ENCODE data around the gene HOXB4.

The HOXB4 gene

DNA sequence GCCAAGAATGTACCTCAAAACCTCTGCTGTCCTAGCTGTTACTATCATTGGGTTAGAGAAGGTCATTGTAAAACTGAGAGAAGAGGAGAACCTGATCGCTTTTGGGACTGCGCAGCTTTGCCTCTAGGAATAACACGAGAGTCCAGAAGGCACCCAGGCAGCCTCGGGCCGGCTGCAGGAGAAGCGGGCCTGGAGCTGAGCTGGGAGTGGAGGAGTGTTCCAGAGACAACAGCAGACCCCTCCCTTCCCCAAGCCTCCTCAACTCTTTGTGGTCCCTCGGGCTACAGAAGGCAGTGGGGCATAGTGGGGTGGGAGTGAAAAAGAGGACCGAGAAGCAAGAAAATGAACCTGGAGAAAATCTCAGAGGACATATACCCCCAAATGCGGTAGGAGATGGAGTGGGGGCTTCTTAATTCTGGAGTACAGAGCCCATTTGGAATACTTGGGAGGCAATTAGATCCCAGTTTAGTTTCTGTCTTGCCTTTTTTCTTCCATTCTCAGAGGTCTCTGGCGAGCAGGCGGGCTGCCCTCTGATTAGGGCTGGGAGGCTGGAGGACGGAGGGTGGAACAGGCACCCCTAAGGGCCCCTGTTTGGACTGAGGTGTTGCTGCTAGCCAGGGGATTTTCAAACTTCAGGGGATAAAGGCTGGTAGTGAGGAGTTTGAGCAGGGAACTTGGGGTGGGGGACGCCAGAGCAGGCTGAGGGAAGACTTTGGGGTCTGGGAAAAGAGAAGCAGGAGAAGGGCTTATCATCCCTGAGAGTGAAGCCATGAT lies 19.9 kb downstream of the HOXB4 start:
- DNase-seq, result no peak

DNA sequence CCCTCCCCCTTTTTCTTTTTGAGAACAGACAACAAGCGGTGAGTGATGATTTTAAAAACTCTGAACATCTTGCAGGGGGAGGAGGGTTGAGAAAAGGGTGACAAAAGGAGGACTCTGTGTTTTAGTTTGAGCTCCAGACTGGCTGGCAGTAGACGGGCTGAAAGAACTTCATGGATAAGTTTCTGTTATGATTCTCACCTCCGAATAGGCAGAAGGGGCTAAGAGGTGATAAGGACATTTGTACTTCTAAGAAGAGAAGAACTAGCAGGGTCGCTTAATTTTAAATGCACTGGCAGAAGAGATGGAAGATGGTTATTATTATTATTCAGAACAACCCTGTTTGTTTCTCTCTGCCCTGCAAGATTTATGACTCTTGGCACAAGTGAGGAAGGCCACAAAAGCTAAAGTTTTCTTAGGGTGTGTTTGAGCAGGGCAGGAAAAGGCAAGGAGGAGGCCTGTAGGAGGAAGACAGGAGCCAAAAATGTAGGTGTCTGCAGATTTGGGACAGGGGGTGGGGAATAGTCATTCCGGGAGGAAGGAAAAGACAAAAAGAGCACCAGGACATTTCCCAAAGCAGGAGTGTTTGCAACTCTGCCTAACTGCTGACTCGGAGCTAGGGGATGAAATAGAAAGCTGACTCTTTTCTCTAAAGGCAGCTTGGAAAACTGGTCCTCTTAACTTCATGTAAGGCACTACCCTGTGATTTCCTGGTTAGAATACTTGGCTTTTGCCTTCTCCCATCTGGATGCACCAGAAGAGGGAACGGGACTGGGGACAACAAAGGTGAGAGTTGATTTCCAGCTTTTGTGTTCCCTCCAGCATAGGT lies 21.4 kb downstream of the HOXB4 start:
- DNase-seq, result no peak

DNA sequence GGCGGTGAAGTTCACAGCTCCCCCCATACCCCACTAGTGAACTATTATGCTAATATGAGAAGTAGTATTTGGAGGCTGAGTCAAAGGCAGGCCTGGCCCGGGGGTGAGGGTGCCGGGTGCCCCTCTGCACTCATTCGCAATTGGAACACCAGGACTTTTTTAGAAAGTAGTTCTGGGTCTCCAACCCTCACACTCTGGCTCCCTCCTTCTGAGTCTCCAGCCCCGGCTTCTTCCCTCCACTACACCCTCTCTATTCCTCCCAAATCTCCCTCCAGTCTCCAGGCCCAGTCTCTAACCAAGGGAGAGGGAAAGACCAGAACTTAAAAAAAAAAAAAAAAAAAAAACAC lies 21.9 kb downstream of the HOXB4 start:
- DNase-seq, result no peak

DNA sequence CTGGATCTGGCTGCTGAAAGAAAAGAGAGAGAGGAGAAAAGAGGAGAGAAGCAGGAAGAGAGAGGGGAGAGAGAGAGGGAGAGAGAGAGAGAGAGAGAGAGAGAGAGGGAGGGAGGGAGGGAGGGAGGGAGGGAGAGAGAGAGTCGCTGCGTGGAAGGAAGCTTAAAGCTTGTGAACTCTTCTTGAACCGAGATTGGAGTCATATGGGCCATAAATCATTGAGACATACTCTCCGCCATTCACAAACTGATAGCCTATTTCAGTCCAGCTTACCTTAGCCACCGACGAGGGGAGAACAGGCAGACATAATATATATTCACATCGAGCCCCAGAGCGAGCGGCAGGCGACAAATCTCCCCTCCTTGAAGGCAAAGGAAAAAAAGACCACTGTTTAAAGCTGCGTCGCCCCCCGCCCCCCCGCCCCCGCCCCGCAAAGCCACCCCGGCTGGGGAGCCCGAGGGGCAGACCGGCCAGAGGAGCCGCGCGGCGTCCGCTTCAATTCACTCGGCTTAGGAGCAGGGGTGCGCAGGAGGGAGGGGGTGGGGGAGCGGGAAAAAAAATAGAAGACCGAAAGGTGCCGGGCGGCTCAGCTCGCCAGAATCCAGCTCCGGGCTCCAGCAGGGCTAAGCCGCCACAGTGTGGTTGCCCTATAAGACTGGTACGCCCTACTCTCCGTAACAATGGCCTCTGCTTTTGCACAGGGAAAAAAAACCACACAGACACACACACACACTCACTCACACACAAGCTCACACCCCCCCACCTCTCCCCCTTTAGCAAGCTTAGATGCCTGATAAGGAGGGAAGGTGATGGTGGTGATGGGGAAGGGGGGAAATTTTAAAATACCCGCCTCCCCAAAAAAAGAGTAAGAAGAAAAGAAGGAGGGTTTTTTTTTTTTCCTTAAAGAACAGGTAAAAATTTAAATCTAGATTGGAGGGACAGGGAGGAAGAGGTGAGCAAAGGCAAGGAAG lies 22.6 kb downstream of the HOXB4 start:
- DNase-seq, result no peak

DNA sequence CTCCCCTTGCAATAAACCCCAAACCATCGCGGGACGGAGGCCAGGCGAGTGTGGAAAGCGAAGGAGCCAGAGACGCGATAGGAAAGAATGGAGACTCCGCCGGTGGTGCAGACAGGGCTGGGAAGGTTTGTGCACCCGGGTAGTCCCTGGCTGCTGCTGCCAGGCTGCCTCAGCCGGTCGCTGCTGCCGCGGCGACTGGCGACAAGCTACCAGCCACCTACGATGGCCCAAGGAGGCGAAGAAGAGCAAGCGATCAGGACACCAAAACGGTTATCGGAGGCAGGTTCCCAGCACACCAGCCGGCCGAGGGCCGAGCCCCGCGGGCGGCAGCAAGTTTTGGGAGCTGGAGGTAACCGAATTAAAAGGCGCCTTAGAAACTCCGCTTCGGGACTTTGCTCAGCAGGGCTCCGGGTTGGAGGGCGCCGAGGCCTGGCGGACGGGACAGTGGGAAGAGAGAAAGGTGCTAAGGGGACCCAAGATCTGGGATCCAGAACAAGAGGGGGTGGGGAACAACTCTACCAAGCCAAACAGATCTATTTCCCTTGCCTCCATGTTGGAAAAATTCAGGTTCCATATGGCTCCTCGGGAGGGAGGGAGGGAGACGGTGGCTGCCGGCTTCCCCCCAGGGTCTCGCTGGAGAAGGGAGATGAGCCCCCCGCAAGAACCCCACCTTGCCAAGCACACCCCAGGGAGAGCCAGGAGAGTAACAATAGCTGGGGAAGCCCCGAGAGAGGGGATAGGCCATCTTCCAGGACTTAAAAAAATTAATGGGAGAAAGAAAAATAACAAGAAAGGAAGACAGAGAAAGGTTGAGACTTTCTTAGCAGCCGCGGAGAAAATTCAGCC lies 23.5 kb downstream of the HOXB4 start:
- DNase-seq, result no peak

DNA sequence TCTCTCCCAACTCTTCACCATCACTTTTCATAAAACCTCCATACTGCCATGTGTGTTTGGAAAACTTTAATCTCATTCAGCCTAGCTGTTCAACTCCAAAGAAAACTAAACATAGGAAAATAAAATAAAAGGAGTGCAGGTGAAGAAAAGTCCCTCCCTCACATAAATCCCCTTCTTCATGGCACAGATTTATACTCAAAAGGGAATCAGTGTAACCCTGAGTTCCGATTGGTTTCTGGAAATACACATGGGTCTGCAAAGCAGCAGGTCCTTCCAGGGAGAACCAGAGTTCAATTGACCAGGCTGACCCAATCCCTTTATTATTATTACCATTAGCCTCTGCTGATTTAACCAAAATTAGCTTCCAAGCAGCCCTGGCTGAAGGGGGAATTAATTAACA lies 24.3 kb downstream of the HOXB4 start:
- DNase-seq, result no peak

DNA sequence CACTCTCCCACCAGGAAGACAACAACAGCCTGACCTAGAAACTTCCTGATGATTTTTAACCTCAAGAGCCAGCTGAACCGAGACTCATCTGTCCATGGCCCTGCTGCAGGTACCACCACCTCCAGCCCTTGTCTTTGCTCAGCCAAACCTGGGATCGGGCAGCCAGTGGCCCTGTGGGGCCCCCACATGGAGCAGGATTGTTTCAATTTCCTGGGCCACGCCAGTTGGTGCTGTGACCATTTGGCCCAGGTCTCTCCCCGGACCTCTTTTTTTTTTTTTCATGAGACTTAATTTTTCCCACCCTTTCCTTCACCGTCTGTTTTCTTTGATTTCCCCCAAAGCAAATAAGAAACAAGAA lies 25.0 kb downstream of the HOXB4 start:
- DNase-seq, result no peak

DNA sequence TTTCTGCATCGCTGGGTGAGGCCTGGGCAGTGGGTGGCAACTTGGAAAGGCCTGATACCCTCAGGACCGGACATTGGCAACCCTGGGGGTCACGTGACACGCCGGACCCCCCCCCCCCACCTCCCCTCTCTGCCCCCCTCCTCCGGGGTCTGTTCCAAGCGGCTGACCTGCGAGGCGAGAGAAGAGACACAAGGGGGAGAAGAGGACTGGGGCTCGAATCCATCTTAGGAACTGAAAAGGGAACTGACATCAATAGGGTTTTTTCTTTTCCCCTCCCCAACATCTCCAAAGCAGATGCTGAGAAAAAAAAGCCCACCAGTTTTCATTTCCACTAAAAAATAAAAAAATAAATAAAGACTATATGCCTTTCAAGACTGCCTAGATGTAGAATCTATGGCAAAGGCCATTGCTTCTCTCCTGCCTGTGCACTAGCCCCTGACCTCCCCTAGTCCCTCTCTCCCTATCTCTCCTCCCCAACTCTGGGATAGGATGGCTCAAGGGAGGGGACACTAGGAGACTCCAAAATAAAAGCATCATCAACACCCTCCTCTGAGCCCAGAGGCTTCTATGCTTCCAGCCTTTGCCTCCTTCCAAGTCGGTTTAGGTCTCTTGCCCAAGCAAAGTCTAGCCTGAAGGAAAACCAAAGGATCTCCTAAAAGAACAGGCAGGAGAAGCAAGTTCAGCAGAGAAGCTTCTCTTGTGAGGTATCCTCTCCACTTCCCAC lies 25.5 kb downstream of the HOXB4 start:
- DNase-seq, result no peak

DNA sequence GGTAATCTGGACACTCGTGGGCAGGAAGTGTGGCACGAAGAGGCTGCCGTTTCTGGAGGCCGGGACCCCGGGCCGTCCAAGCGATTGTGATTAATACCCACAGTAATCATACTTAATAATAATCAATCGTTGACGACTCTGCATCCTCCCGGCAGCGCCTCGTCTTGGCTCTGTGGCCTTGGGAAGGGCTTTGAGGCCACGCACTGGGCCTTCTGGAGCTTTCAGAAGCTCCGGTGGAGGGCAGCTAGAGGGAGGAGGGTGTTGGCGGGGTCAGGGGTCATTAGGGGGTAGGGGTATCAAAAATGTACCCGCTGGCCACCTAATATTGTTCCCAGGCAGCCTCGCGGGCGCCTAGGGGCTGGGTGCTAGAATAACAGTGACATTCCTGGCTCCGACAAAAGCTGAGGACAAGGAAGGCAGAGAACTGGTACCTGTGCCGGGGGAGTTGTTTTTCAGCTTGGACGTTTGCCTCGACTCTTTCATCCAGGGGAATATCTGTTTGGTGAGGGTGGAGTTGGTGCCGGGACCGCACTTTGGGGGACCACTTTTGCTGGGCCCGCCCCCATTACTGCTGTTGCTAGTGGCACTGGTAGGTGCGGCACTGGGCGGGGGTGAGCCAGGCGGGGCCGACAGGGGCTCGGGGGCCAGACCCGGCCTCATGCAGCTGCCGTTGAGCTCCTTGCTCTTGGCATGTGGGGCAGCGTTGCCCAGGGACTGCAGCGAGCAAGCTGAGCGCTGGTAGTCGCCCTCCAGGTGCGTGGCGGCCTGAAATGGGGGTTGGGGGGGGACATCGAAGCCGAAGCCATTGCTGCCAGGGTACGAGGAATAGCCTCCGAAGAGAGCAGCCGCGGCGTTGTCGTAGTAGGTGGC lies 26.3 kb downstream of the HOXB4 start:
- DNase-seq, result no peak

DNA sequence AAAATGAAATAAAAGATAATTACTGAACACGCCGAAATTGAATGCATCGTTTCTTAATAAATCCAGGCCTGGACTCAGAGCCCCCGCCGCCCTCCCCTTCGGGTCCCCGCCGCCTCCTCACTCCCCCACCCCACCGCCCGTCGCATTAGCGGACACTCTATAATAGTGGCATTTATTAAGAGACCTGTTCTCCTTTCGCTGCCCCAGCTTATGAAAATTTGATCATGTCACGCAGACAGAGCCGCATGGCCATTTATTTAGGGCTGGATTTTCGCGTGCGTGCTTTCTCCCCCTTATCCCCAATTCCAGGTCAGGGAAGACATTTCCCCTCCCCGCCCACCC lies 27.0 kb downstream of the HOXB4 start:
- DNase-seq, result no peak

DNA sequence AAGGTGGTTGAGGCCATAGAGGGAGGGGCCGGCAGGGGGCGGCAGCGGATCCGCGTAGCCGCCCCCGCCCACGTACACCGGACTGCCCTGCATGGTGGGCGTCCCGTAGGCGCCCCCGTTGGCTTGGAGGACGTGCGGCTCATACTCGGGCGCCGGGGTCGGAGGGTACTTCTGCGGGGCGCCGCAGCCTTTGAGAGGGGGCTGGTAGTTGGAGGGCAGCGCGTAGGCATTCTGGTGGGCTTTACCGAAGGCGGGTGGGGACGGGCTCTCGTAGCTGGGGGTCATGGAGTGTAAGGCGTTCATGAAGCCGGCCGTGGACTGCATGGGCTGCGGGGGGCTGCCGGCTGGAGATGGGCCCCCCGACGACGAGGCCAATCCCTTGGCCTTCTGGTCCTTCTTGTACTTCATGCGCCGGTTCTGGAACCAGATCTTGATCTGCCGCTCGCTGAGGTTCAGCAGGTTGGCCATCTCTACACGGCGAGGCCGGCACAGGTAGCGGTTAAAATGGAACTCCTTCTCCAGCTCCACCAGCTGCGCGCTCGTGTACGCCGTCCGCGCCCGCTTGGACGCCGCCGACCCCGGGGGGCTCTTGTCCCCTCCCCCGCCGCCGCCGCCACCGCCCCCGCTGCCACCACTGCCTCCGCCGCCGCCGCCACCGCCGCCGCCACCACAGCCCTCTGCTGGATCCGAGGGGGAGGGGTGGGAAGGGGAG lies 27.5 kb downstream of the HOXB4 start:
- no peak for DNase-seq

DNA sequence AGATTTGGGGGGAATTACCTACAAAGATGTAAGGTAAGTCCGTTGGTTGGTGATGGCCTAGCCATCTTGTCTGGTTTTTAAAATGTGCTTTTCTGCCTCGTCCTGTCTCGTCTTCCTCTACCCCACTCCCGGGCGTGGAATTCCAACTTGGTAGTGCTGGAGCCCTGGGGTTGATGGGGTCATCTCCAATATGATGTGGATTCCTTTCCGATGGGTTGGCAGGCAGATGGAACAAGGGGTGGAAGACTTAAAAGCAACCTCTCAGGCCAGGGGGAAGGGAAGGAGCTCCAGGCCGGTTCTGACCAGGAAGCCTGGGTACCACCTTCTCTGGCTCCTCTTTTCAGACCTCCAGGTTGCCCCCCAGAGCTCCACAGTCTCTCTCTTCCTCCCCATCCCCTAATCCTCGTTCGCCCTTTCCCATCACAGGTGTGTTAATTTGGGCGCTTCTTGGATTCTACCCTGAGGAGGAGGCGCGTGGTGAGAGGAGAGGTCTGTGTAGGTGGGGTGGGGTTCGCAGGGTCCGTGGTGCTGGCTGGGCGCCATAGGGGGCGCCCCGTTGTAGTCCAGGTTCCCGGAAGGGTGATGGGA lies 28.1 kb downstream of the HOXB4 start:
- DNase-seq, result no peak

DNA sequence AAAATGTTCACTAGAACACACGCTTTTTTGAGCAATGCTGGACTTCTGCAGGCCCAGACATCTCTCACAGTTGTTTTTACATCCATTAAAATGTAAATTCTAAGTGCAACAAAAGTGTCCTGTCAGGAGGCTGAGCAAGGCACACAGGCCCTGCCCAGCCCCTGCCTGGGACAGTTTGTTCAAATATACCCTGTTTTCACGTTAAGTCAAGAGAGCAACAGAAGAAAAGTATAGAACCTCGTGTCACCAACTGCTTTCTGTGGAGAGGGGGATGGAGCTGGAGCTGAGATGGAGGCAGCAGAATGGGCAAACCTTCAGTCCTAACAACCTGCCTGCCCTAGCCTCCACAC lies 28.9 kb downstream of the HOXB4 start:
- no peak for DNase-seq

DNA sequence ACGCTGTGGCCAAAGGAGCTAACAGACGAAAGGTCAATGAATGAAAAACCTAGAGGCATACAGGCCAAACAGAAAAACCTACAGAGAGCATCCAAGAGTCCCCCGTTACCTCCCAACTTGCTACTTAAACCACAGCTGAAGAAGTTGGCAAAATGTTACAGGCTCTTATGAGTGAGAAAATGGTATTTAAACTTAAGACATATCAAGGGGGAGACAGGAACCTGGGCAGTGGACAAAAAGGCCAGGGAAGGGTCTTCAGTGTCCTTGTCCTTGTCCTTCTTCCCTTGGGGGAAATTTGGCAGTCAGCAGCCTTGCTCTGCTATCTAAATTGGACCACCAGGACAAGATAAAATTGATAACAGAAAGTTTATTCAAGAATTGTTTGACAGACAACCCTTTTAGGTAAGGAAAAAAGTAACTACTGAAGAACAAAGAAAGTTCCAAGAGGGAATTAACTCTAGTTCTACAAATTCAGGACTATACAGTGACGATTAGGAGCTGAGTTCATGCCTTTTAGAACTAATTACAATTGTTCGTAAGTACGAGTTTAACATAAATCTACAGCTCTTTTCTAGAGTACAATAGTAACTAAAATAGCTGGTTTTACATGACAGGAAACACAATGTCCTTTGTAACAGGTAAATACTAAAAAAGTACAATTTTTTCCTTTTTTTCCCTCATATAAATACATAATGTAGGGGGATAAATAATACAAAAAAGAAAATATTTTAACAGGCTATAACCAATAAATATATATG lies 29.4 kb downstream of the HOXB4 start:
- DNase-seq, result no peak

DNA sequence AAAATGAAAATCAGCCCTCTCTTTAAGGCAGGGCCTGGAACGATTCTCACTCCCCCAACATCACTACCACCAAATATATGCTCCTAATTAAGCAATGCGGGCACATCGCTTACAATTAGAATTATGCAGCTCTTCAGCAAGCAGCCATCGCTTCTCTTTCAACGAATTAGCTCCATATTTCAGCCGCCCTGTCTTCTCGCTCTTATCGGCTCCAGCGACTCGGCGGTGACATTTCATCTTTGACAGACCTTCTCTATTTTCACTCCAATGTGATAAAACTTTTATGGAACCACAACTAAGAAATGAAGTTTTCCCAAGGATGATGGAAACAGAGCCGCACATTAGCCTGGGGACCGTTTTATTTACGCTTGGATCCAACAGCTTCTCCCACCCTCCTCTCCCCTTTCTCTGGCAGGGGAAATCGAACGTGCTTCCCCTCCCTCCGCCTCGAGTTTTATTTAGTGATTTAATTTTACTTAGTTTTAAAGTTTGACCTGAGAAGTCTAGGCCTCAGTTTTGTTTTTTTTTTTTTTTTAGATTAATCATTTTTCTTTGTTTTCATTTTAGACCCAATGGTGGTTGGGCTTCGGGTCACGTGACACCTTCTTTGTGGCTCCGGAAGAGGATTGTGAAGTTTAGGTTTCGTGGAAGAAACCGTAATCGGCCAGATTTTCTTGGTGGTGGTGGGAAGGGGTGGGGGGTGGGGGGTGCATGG lies 30.2 kb downstream of the HOXB4 start:
- no peak for DNase-seq

DNA sequence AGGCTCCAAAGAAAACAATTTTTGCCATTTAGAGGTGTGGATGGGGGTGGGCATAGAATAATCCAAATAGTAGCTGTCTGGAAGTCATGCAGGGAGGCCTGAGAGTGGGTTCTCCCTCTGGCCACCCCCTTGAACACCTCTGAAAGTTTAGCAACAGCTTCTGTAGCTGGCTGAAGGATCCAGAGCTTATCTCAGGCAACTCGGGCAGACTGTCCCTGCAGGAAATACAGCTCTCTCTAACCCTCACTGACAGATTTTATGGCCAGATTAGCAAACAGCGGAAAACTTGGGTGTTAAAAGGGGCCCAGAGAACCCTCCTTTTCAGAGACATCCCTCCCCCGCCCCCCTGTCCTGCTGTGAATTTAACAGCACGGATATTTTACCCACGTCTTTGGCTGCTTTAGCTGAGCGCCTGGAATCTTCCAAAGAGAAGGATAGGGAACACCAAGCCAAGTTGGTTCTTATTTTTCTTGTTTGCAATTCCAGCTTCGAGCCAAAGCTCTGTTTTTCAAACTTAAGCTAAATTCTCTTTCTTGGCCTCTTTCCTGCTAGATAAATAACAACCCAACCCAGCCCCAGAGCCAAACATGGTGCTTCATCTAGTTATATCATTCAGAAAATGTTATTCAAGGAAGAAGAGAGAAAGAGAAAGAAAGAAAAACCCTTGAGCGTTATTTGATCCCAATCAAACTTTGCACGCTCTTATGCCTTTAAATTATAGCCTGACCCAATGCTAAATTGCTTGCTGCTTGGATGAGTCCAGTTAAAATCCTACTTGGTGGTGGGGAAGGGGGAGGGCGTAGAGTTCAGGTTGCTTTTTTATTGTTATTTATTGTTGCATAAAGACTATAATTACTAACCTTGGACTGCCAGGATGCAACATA lies 31.0 kb downstream of the HOXB4 start:
- DNase-seq, result no peak

Data from NK-92 treated with Interleukin-12 subunit alpha and Interleukin-12 subunit beta, amount 100 ng/mL, for 24 hours (cell line).